Liver (tissue), 9 donors: Measurements from ENCODE around the gene LRP1-AS. TPM values are rescaled to one million over a fixed set of nuclear protein-coding genes. Genes with fewer than 3 reads are reported as not detected.

Experiments
- DNase-seq: peaks from one replicate; pipeline ENCODE4 v3.0.0-alpha.2; 2017; ENCODE audit warnings: low spot score
- H3K27ac ChIP-seq, 2 donors: one replicate each; pipeline ENCODE4 v1.7.0; 2013; ENCODE audit warnings: inconsistent platforms in 2 of 2, low read length in 2 of 2, control low read depth in 1 of 2, low read depth in 1 of 2, mild to moderate bottlenecking in 1 of 2
- H3K27me3 ChIP-seq, 4 donors: one replicate each; pipeline versions ENCODE4 v1.6.1 to v1.7.0; 2013; ENCODE audit warnings: low read length in 3 of 4, inconsistent platforms in 1 of 4, mild to moderate bottlenecking in 1 of 4, moderate library complexity in 1 of 4; ENCODE audit not compliant: control insufficient read depth in 4 of 4, insufficient read depth in 4 of 4
- H3K36me3 ChIP-seq, 4 donors: one replicate each; pipeline versions ENCODE4 v1.6.1 to v1.7.0; 2013; ENCODE audit warnings: low read length in 3 of 4, mild to moderate bottlenecking in 3 of 4, low read depth in 1 of 4, moderate library complexity in 1 of 4; ENCODE audit not compliant: control insufficient read depth in 4 of 4, insufficient read depth in 3 of 4
- H3K4me1 ChIP-seq, 4 donors: one replicate each; pipeline versions ENCODE4 v1.6.1 to v1.7.0; 2013; ENCODE audit warnings: low read length in 3 of 4, mild to moderate bottlenecking in 3 of 4, moderate library complexity in 1 of 4; ENCODE audit not compliant: control insufficient read depth in 4 of 4, insufficient read depth in 4 of 4
- H3K4me3 ChIP-seq, 3 donors: one replicate each; pipeline versions ENCODE4 v1.6.1 to v1.7.0; 2013; ENCODE audit warnings: low read length in 3 of 3, control low read depth in 1 of 3, low read depth in 1 of 3, mild to moderate bottlenecking in 1 of 3
- H3K9ac ChIP-seq, 2 donors: one replicate each; pipeline ENCODE4 v1.7.0; 2013; ENCODE audit warnings: low read length in 2 of 2, mild to moderate bottlenecking in 2 of 2, moderate library complexity in 2 of 2, control low read depth in 1 of 2, low read depth in 1 of 2
- H3K9me3 ChIP-seq, 4 donors: one replicate each; pipeline versions ENCODE4 v1.6.1 to v1.7.0; 2013; ENCODE audit warnings: low read length in 3 of 4; ENCODE audit not compliant: control insufficient read depth in 4 of 4
- EGR1 ChIP-seq, 2 donors: IDR thresholded peaks; 2 replicates each; pipeline ENCODE4 v1.6.1; 2016 to 2018; ENCODE audit warnings: antibody characterized with exemption in 2 of 2, low read depth in 2 of 2
- FOXA1 ChIP-seq: IDR thresholded peaks from 2 replicates; pipeline ENCODE4 v1.6.1; 2016; ENCODE audit warnings: antibody characterized with exemption
- FOXA2 ChIP-seq: IDR thresholded peaks from 2 replicates; pipeline ENCODE4 v1.6.1; 2016; ENCODE audit warnings: antibody characterized with exemption
- GABPA ChIP-seq, 2 donors: IDR thresholded peaks in 1 of 2; conservative IDR thresholded peaks in 1 of 2; 2 replicates each; pipeline ENCODE4 v1.6.1; 2016; ENCODE audit warnings: antibody characterized with exemption in 2 of 2, mild to moderate bottlenecking in 1 of 2, moderate library complexity in 1 of 2
- HNF4A ChIP-seq, 2 donors: conservative IDR thresholded peaks; 2 replicates each; pipeline ENCODE4 v1.6.1; 2016; ENCODE audit warnings: antibody characterized with exemption in 2 of 2, mild to moderate bottlenecking in 2 of 2
- HNF4G ChIP-seq: IDR thresholded peaks from 2 replicates; pipeline ENCODE4 v1.6.1; 2016; ENCODE audit warnings: antibody characterized with exemption
- JUND ChIP-seq, 2 donors: IDR thresholded peaks; 2 replicates each; pipeline ENCODE4 v1.6.1; 2016; ENCODE audit warnings: antibody characterized with exemption in 2 of 2
- NR2F2 ChIP-seq: IDR thresholded peaks from 2 replicates; pipeline ENCODE4 v1.6.1; 2016; ENCODE audit warnings: antibody characterized with exemption
- RAD21 ChIP-seq, 2 donors: IDR thresholded peaks; 2 replicates each; pipeline ENCODE4 v1.6.1; 2016; ENCODE audit warnings: antibody characterized with exemption in 2 of 2, mild to moderate bottlenecking in 2 of 2
- REST ChIP-seq: IDR thresholded peaks from 2 replicates; pipeline ENCODE4 v1.6.1; 2016; ENCODE audit warnings: antibody characterized with exemption, mild to moderate bottlenecking
- RXRA ChIP-seq, 2 donors: IDR thresholded peaks; 2 replicates each; pipeline ENCODE4 v1.6.1; 2017 to 2018; ENCODE audit warnings: antibody characterized with exemption in 2 of 2, mild to moderate bottlenecking in 1 of 2
- SP1 ChIP-seq: IDR thresholded peaks from 2 replicates; pipeline ENCODE4 v1.6.1; 2018; ENCODE audit warnings: antibody characterized with exemption, mild to moderate bottlenecking
- TAF1 ChIP-seq: conservative IDR thresholded peaks from 2 replicates; pipeline ENCODE4 v1.6.1; 2016; ENCODE audit warnings: antibody characterized with exemption, mild to moderate bottlenecking
- YY1 ChIP-seq: IDR thresholded peaks from 2 replicates; pipeline ENCODE4 v1.6.1; 2016; ENCODE audit warnings: antibody characterized with exemption, mild to moderate bottlenecking
- ZBTB33 ChIP-seq: IDR thresholded peaks from 2 replicates; pipeline ENCODE4 v1.6.1; 2016; ENCODE audit warnings: antibody characterized with exemption
- WGBS: extraction: QIAGEN DNeasy Blood & Tissue Kit; methylation state at CpG from one replicate; pipeline ENCODE4 v1.1.7; 2013; 5-methylcytosine and 5-hydroxymethylcytosine counted together
- polyA plus RNA-seq, 2 donors: library from polyadenylated mRNA; stranded (reverse) in 1 of 2; unstranded in 1 of 2; fragments of 200-250 nt in 1 of 2; fragments of >200 nt in 1 of 2; fragmentation: Nextera tagmentation in 1 of 2; extraction: Ambion mirVana in 1 of 2; gene quantifications; one replicate each; pipeline versions ENCODE4 v1.2.1 to v1.2.3, GENCODE V29; 2013 to 2015
- total RNA-seq, 2 donors: library from RNA; depleted of rRNA; stranded (reverse); fragments of >200 nt; gene quantifications; one replicate each; pipeline ENCODE4 v1.2.3, GENCODE V29; 2014
- TF ChIP-seq, protein P1 (sequence below): IDR thresholded peaks from 2 replicates; pipeline ENCODE4 v1.6.1; 2016; ENCODE audit warnings: antibody characterized with exemption
- TF ChIP-seq, protein P2 (sequence below): fragments of 150-350 bp; IDR thresholded peaks from 2 replicates; pipeline ENCODE4 v1.5.1; 2017; ENCODE audit warnings: improper control_type of control experiment, low read depth, low read length; ENCODE audit not compliant: missing input control
- TF ChIP-seq, protein P3 (sequence below): IDR thresholded peaks from 2 replicates; pipeline ENCODE4 v1.6.1; 2016; ENCODE audit warnings: antibody characterized with exemption
- donor health status: healthy.
- donor health status: healthy.
- donor health status: healthy.
- donor health status: healthy.
- donor health status: healthy.

The LRP1-AS gene
- total and polyA plus RNA-seq, 4 donors = not detected

DNA sequence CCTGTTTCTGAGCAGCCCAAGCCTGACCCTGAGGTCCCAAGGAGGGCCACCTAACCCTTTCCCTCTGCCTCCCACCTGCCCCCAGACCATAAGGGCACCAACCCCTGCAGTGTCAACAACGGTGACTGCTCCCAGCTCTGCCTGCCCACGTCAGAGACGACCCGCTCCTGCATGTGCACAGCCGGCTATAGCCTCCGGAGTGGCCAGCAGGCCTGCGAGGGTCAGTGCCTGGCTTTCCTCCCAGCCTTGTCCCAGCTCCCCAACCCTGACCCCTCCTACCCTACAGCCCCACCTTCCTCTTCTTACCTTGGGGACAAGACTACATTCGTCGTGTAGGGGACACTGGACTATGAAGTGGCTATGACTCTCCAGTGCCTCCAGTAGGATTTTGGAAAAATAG is 33.7 kb upstream of the LRP1-AS start:
- 73% methylated on average over 9 of the region's 9 CpGs for WGBS
- TF ChIP-seq SP1 (no peak), REST (no peak), HNF4G (no peak), EGR1 (IDR thresholded peaks at IDR 0.05; ENCODE audit: low read depth in 2 of 2) (no peak), JUND (IDR thresholded peaks at IDR 0.05) (no peak), TAF1 (no peak), RAD21 (IDR thresholded peaks at IDR 0.05) (no peak), ZBTB33 (no peak), YY1 (no peak), FOXA1 (no peak), FOXA2 (no peak), RXRA (IDR thresholded peaks at IDR 0.05) (no peak), HNF4A (conservative IDR thresholded peaks at IDR 0.05) (no peak), NR2F2 (no peak), GABPA (IDR thresholded peaks at IDR 0.05 in 1 of 2, conservative IDR thresholded peaks at IDR 0.05 in 1 of 2) (no peak)
- TF ChIP-seq, protein P1, sequence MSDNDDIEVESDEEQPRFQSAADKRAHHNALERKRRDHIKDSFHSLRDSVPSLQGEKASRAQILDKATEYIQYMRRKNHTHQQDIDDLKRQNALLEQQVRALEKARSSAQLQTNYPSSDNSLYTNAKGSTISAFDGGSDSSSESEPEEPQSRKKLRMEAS = no peak
- TF ChIP-seq, protein P2, sequence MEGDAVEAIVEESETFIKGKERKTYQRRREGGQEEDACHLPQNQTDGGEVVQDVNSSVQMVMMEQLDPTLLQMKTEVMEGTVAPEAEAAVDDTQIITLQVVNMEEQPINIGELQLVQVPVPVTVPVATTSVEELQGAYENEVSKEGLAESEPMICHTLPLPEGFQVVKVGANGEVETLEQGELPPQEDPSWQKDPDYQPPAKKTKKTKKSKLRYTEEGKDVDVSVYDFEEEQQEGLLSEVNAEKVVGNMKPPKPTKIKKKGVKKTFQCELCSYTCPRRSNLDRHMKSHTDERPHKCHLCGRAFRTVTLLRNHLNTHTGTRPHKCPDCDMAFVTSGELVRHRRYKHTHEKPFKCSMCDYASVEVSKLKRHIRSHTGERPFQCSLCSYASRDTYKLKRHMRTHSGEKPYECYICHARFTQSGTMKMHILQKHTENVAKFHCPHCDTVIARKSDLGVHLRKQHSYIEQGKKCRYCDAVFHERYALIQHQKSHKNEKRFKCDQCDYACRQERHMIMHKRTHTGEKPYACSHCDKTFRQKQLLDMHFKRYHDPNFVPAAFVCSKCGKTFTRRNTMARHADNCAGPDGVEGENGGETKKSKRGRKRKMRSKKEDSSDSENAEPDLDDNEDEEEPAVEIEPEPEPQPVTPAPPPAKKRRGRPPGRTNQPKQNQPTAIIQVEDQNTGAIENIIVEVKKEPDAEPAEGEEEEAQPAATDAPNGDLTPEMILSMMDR = no peak
- TF ChIP-seq, protein P3, sequence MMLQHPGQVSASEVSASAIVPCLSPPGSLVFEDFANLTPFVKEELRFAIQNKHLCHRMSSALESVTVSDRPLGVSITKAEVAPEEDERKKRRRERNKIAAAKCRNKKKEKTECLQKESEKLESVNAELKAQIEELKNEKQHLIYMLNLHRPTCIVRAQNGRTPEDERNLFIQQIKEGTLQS = no peak
- H3K4me3 ChIP-seq = no peak overlapping the region

More for the DNA sequence above, 33.7 kb upstream of the LRP1-AS start:
- peaks cover 41 to 89% (median 63%) of the 10 kb centered on the region in 4 donors for H3K36me3 ChIP-seq
- H3K9ac ChIP-seq = no peak overlapping the region
- H3K27me3 ChIP-seq = no peaks in the 10 kb centered on the region
- no peaks in the 10 kb centered on the region for H3K4me1 ChIP-seq
- DNase-seq = no peak
- no peak overlapping the region for H3K27ac ChIP-seq
- no peaks in the 10 kb centered on the region for H3K9me3 ChIP-seq
